GM15510 (cell line): ENCODE results near the gene MAML3.

Source experiments
- POLR2A ChIP-seq: IDR thresholded peaks from 3 replicates; pipeline ENCODE4 v1.6.1; 2011; ENCODE audit warnings: borderline replicate concordance; ENCODE audit not compliant: insufficient read length; ENCODE audit errors: extremely low read depth

The MAML3 gene

DNA sequence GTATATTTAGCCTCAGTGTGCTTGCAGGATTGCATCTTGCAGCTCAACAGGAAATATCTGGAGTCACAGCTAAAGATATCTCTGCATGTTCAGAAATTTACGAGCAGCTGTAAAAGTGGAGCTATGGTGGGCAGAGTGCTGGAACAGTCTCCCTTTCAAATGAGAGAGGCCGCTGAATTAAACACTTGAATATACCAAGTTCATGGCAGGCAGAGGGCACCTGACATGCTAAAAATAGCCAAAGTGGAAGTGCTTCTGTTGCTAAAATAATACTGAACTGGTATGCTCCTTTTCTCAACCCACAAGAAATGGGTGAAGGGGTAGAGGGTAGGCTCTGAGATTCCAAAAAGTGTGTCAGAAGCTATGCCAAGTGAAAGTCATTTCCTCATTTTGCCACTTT, 390.3 kb downstream of the MAML3 start:
- TF ChIP-seq POLR2A: no peak

DNA sequence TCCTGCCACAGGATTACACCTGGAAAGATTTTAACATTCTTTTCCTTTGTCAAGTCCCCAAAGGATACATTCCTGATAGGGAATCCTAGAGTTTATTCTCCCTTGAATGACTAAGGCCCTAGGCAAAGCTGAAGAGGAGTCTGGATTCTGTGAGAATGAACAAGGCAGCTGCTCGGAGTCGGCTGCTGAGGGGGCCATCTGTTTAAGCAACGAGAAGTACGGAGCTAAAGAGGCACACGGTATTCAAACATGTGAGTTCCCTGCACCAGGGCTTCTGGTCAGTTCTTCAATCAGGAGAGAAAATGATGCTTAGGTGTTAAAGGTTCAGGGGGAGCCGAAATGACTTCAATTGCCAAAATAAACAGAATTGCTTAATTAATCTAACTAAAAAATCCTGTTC, 390.8 kb downstream of the MAML3 start:
- TF ChIP-seq POLR2A: no peak

DNA sequence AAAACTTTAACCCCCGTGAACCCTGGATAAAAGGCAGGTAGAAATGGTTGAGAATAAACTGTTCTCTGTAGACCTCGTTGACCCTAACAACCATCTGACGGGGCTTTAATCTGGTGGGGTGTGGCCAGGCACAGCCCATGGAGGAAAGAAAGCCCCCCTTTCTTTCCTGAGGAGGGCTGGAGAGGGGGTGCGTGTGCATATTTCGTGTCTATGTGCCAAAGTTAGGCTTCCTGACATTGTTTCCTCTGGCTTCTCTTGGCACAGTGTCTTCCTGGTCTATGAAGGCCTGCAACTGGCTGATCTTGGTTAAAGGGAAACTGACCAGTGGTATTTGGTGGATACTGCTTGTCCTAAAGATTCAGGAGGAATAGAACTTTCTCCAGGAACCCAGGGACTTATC, 391.3 kb downstream of the MAML3 start:
- TF ChIP-seq POLR2A: no peak

DNA sequence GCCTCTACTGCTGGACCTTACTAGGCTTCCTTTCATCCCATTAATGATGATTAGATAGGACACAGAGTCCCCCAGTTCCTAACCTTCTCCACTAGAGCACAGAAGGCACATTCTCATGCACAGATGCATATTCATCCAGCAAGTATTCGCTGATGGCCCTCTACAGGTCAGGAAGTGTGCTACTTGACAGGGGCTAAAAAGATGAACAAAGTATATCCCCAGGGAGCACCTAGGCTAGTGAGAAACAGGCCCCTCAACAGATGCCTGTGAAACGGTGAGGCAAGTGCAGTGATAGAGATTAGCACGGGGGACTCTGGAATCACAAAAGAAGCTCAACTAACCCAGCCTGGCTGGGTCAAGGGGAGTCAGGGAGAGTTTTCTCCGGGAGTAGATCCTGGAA, 392.5 kb downstream of the MAML3 start:
- no peak for TF ChIP-seq POLR2A

DNA sequence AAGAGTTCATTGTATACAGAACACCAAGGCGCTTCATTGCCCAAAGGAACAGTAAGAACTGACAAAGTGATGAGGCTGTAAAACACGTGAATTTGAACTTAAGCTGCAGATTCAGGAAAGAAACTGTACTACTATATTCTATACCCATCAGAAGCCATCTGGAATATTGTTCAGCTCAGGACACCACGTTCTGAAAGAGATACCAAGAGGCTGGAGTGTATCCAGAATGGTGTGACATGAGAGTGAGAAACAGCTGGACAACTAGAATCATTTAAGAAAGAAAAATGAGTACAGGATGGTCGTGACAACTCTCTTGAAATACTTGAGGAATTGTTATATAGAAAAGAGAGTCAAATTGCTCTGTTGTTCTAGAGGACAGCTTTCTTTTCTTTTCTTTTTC, 393.4 kb downstream of the MAML3 start:
- no peak for TF ChIP-seq POLR2A

DNA sequence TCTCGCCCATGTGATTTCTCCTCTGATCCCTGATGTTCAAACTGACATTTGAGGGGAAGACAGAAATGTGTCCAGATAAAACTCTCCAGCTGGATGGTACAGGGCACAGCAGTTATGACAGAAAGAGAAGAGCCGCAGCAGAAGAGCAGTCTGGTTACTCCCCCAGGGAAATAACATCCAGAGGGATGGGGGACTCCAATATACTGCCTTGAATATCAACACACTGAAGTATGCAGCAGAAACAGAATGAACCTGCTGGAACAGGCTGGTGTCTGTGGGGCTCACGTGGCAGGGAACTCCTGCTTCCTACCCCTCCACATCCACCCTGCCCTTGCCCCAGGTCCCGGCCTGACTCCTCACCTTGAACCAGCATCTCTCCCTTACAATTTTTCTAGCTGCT, 394.9 kb downstream of the MAML3 start:
- TF ChIP-seq POLR2A: no peak

DNA sequence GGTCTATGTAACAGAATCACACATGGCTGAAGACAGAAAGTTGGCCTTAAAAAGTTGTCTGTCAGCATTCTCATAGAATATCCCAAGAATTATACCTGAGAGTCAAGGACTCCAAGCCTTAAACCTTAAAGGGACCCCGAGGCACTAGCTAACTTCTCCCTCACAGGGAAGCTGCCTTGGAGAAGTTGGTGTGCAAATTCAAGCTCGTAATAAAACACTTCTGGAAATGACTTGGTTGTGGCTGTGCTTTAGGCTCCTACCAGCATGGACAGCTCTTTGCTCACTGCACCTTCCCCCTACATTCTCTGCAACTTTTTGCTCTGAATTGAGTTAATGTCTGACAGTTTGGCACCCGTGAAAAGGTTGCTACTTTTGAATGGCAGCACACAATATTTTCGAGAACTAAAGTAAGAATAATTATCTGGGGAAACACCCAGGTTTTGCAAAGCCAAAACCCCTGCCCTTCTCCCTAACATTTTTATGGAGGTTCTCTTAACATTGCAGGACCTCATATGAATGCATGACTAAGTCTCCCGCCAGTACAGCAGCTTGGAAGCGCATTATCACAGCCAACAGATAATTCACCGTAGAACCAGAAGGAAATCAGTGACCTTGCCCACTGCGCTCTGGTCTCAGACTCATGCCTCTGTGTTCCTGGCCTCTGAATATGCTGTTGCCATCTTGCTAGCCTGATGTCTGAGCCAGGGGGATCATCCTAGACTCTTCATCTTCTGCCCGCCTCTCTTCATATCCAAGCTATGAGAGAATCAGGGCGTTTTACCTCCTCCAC, 397.4 kb downstream of the MAML3 start:
- TF ChIP-seq POLR2A: no peak

DNA sequence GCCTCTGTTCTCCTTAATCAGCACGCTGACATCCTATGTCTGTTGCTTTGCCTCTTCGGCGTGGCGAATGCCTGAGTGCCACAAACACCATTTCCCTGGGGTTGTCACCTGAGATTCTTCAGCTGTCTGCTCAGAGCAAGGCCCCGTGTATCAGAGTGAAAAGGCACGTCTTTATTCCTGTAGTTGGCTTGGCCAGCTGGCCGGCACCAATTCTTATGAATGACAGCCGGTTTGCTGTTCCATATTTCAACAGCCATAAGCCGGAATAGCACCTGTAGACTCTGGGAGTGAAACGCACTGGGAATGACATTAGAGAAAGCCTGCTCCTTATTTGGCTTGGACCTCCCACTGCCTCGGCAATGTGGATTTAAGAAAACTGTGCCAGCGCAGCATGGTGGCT, 399.0 kb downstream of the MAML3 start:
- no peak for TF ChIP-seq POLR2A

DNA sequence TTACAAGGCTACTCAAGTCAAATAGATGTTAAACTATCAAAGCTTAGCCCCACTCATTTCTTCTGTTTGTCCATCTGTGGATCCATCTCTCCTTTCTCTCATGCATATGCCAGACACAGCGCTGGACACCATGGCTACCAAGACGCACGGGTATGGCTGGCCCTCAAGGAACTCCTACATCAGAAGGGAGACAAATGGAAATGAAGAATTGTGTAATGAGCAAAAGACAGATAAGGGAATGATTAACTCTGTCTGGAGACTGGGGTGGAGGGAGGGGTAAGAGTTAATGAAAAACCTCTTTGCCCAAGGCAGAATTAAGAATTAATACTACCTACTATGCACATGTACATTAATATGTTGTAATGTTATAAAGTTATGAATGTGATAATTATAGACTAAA, 400.3 kb downstream of the MAML3 start:
- no peak for TF ChIP-seq POLR2A

DNA sequence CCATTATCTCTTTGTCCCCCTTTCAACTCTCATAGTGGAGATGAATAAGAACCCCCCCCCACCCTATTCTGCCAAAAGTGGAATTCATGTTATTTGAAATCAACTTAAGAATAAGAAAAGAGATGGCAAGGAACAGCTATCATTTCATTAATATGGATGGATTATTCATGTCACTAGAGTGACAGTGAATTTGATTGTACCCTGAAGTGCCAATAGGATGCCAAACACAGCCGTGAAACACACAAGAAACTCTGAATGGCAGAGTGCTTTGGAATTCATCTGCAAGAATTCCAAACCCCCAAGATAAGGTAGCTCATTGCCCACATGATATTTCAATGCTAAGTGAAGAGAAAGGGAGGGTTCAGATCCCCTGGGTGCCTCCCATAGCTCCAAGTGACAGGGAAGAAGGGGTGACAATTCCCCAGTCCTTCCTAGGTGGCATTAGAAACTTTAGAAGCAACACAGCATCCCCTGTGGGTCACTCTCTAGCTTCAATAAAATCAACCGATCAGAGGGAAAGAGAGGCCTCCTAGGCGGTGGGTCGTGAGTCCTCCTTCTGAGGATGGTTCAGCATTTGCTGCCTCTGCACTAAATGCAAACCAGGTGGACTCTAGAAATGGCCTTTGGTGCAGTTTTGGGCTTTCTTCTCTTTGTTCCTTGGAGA, 404.0 kb downstream of the MAML3 start:
- TF ChIP-seq POLR2A: no peak

DNA sequence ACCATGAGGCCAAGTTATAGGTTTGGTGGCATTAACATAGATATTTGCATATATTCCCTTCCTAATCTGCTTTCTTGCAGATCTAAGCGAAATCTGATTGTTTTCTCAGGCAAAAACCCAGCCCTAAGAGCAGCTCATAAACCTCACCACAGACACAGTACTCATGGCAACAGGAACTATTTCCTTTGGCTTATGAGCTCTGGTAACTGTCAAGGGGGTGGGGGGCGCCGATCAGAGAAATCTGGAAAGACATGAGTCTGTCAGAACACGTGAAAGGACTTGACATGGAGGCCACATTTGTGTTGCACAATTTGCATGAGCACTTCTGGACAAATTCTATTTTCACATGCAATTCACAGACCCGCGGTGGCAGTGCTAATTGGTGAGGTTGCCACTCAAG, 404.6 kb downstream of the MAML3 start:
- TF ChIP-seq POLR2A: no peak

DNA sequence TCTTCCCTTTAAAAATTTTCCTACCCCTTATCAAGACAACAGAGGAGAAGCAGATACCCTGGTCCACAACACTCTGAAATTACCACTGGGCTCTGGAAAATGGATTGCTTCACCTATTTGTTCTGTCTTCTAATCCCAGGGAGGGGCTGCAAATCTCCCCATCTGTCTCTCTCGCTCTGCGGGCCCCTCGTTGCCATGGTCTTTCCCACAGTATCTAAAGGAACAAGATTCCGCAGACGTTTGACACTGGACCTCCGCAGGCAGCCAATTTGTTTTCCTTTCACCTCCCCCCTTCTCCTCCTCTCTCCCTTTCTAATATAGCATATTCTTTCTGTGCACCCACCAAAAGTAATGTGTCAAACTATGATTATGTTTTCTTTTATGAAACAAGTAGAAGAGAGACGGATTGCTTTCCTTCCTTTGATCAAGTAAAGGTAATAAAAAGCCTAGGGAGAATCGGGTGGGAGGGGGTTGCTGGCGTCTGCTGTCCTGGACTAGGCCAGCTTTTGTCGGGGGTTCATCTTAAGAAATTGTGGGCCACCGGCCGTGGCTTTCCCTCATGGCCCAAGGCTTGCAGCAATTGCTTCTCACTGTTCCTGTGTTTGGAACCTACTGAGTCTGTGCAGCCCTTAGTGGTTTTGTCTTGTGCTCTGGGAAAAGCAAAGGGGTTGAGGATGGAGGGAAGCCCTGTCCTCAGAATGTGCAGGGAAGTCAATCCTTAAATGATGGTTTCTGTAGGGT, 407.4 kb downstream of the MAML3 start:
- no peak for TF ChIP-seq POLR2A

DNA sequence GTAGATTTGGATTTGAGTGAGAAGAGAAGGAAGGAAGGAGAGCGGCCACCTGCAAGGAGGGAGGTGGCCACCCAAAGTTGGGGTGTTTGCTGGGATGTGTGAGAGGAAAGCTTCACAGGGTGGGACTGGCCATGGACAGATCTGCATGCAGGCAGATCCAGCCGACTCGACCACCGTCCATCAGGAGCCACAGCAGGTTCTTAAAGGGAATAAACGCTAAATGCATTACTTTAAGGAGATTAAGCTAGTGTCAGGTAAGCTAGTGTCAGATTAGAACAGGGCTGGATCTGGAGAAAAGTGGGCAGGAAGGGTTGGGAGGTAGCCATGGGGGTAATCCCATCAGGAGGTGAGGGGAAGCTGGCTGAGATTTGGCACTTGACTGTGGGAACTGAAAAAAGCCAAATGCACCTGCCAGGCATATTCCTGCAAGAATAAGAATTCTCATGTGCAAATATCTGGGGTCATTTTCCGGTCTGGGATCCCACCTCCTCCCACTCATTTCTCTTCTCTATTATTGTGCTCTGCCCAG, 408.8 kb downstream of the MAML3 start:
- TF ChIP-seq POLR2A: no peak

DNA sequence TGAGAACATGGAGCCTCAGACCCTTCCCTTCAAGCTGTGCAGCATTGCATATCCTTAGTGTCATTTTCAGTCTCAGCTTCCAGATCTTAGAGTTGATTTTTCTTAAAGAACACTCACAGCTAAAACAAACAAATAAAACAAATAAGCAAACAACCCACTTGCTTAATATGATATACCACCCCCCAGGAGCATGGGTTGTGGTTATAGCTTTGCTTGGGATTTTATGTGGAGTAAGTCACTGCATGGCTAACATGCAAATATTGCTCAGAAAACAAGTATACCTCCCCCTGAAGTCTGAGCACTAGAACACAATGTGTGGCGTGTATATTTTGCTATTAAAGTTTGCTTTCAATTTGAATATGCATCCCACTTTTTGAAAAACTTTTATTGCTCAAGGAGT, 409.8 kb downstream of the MAML3 start:
- no peak for TF ChIP-seq POLR2A

DNA sequence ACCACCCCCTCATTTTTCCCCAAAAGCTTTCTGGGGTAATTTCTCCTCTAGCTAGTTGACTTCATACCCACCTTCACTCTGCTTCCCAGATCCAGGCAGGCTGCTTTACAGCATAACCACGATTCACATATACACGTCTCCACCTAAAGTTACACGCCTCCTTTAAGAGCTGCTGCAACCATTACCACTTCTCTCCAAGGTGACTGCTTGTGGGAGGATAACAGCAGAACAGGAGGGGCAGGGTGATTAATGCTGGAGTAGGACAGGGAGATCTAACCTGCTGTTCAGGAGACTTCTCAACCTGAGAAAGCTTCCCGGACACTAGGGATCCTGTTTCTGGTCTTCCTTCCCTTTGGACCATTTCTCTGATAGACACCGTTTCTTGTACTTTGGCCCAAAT, 411.0 kb downstream of the MAML3 start:
- TF ChIP-seq POLR2A: no peak
